ENCODE results near the gene PIK3CG. TPM values are rescaled to one million over a fixed set of nuclear protein-coding genes. Genes with fewer than 3 reads are reported as not detected.

PIK3CG gene
- total and polyA plus RNA-seq, 3 donors from 2014 or later, result 6.5 to 10.3 (median 9.3) TPM

DNA sequence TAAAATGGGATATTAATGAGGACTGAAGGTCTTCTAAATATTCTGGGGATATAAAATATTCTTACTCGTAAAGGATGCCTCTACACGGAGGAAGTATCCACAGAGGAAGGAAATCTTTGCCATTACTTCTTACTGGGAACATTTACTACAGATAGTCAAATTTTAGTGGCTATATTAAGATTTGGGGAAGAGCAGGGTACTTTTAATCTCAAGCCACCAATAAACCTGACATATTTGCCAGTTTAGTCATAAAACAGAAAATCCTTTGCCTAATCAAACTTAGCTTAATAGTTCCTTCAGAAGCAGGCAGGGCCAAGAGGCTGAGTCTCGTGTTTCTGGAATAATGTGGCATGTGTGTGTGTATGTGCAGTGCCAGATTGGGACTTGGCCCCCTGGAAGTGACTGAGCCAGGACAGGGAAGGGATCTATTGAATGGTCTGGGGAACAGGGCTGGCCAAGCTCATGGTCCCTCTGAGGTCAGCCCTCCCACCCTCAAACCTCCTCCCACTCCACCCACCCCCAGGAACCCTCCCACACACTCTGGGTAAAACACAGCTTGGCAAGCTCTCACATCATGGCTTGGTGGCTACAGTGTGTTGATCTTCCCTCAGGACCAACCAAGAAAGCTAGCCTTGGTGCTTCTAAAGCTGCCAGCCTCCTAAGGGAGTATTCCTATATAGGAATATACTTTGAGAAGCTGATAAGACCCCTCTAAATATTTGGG, 1.6 kb upstream of the PIK3CG start:
- Histone ChIP-seq H3K4me3 (no peak overlapping the region), H3K27me3 (no peaks in the 10 kb centered on the region), H3K36me3 (ENCODE audit: low read depth, missing control alignments) (no peaks in the 10 kb centered on the region), H3K4me1 (peaks cover 4% of the 10 kb centered on the region), H3K27ac (no peak overlapping the region), H3K9me3 (no peaks in the 10 kb centered on the region)
- no peak for DNase-seq
- intact Hi-C loops (cut with DNase I; ENCODE audit: low total_unique reads), result no loop called here
- TF ChIP-seq, protein P1, sequence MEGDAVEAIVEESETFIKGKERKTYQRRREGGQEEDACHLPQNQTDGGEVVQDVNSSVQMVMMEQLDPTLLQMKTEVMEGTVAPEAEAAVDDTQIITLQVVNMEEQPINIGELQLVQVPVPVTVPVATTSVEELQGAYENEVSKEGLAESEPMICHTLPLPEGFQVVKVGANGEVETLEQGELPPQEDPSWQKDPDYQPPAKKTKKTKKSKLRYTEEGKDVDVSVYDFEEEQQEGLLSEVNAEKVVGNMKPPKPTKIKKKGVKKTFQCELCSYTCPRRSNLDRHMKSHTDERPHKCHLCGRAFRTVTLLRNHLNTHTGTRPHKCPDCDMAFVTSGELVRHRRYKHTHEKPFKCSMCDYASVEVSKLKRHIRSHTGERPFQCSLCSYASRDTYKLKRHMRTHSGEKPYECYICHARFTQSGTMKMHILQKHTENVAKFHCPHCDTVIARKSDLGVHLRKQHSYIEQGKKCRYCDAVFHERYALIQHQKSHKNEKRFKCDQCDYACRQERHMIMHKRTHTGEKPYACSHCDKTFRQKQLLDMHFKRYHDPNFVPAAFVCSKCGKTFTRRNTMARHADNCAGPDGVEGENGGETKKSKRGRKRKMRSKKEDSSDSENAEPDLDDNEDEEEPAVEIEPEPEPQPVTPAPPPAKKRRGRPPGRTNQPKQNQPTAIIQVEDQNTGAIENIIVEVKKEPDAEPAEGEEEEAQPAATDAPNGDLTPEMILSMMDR (IDR thresholded peaks at IDR 0.05), result no peak
- no peak for TF ChIP-seq POLR2A (IDR thresholded peaks at IDR 0.05)
- 54 to 67% methylated on average over 3 of the region's 3 CpGs for WGBS, 2 donors

DNA sequence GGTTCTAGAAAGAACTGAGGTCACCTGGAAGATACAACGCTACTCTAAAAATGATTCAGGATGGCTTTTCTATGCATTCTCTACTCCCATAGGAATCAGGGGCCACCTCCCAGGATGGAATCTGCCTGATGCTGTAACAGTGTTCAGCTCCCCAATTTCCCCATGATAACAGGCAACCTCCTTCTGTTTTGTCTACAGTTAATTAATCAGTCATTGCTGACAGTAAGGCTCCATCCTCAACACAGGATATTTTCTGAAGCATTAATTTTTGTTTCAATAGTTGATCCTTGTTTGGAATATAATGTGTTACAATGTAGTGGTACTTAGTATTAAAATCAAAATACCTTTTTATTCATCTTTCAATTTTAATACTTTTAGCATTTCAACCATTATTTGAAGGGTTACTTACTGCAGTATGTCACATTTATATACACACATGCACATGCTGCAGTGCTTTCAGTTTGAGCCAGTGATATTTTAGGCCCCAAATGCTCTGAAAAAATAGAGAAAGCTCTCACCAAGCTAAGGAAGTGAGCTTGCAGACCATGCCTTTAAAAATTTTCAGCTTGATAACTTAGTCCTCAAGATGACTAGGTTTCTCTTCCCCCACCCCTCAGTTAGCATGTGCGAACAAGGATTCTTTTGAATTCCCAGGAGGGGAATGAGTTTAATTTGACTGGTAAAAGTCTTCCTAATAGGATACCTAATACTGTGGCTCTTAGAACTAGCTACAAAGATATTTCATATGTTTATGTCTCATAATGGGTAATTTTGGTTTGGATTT, 592 bp upstream of the PIK3CG start:
- no peaks in the 10 kb centered on the region for H3K36me3 ChIP-seq (ENCODE audit: low read depth, missing control alignments)
- no peak for TF ChIP-seq POLR2A (IDR thresholded peaks at IDR 0.05)
- TF ChIP-seq, protein P1 (IDR thresholded peaks at IDR 0.05), result no peak
- intact Hi-C loops (cut with DNase I; ENCODE audit: low total_unique reads), result no loop called here
- H3K4me3 ChIP-seq, result no peak overlapping the region
- no peak for DNase-seq
- no peak overlapping the region for H3K27ac ChIP-seq
- H3K9me3 ChIP-seq, result no peaks in the 10 kb centered on the region
- peaks cover under 1% of the 10 kb centered on the region for H3K4me1 ChIP-seq
- no peaks in the 10 kb centered on the region for H3K27me3 ChIP-seq
- 82 to 88% methylated on average over 2 of the region's 2 CpGs for WGBS, 2 donors

DNA sequence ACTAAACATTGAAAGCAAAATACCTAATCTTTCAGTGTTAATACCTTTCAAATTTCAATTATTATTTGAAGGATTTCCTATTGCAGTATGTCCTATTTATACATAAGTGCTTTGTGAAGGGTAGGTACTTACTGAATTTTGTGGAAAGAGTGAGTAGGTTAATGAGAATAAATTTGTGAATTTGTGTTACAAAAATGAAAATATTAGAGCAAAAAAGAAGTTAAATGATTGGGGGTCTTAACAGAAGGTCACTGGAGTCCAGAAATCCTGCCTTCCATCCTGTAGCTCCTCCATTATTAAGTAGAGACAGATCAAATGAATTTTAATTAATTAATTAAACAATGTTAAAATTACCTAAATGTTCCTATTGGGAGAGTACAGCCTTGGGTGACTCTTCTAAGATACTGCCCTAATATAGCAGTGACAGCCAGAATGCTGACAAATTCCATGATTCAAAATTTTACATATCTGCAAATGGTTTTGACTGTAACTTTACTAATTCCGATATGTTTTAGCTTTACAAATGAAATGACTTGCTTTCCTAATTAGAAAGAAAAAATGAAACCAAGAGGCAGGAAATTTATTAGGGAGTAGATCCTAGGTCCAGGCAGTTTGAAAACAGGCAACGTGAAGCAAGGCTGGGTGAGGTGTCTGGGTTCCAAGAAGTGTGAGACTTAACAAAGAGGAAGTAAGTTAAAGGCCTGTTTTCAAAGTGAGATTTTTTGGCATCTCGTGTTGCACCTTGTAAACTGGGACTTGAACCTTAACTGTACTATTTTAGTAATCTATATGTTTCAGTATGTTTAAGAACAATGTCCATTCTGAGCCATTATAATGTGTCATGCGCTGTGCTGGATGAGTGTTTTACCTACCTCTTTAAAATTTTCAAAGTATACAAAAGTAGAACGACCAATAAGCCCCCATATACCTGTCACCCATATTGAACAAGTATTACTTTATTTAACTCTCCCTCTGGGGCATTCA, 1.5 kb downstream of the PIK3CG start:
- Histone ChIP-seq H3K4me1 (no peaks in the 10 kb centered on the region), H3K36me3 (ENCODE audit: low read depth, missing control alignments) (no peaks in the 10 kb centered on the region), H3K27ac (no peak overlapping the region), H3K4me3 (peak overlapping the region; percentile 48 to 58), H3K9me3 (no peaks in the 10 kb centered on the region), H3K27me3 (no peaks in the 10 kb centered on the region)
- WGBS, 2 donors, result 54 to 58% methylated on average over 5 of the region's 5 CpGs
- intact Hi-C loops (cut with DNase I; ENCODE audit: low total_unique reads), result no loop called here
- DNase-seq, result no peak
- no peak for TF ChIP-seq POLR2A (IDR thresholded peaks at IDR 0.05)
- TF ChIP-seq, protein P1 (IDR thresholded peaks at IDR 0.05), result no peak

DNA sequence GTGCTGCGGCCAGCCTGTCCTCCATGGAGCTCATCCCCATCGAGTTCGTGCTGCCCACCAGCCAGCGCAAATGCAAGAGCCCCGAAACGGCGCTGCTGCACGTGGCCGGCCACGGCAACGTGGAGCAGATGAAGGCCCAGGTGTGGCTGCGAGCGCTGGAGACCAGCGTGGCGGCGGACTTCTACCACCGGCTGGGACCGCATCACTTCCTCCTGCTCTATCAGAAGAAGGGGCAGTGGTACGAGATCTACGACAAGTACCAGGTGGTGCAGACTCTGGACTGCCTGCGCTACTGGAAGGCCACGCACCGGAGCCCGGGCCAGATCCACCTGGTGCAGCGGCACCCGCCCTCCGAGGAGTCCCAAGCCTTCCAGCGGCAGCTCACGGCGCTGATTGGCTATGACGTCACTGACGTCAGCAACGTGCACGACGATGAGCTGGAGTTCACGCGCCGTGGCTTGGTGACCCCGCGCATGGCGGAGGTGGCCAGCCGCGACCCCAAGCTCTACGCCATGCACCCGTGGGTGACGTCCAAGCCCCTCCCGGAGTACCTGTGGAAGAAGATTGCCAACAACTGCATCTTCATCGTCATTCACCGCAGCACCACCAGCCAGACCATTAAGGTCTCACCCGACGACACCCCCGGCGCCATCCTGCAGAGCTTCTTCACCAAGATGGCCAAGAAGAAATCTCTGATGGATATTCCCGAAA, 2.7 kb downstream of the PIK3CG start:
- Histone ChIP-seq H3K36me3 (ENCODE audit: low read depth, missing control alignments) (no peaks in the 10 kb centered on the region), H3K4me1 (no peaks in the 10 kb centered on the region), H3K27ac (no peak overlapping the region), H3K4me3 (peak overlapping the region; percentile 48 to 58), H3K9me3 (no peaks in the 10 kb centered on the region), H3K27me3 (no peaks in the 10 kb centered on the region)
- DNase-seq, result peak; percentile 85
- TF ChIP-seq POLR2A (IDR thresholded peaks at IDR 0.05), result no peak
- TF ChIP-seq, protein P1 (IDR thresholded peaks at IDR 0.05), result no peak
- 79 to 82% methylated on average over 23 to 53 of the region's 54 CpGs for WGBS, 2 donors
- intact Hi-C loops (cut with DNase I; ENCODE audit: low total_unique reads), result no loop called here
